Adrenal gland (tissue), 5 donors: ENCODE results near the gene LHX5.

Experiments used
- POLR2A ChIP-seq, 2 donors: fragments of 450-650 bp; IDR thresholded peaks; one replicate each; pipeline ENCODE4 v1.6.1; 2017; ENCODE audit warnings: antibody characterized with exemption in 2 of 2, mild to moderate bottlenecking in 2 of 2, moderate library complexity in 1 of 2
- TF ChIP-seq, protein P1 (sequence below), 6 experiments: fragments of 450-650 bp in 4 of 6; fragments of 200-600 bp in 2 of 6; sonication (generic) in 1 of 6; IDR thresholded peaks; 1 replicate in 5 of 6; 2 replicates in 1 of 6; pipeline versions ENCODE4 v1.5.1 to v1.8.0; 2016 to 2021; ENCODE audit warnings: antibody characterized with exemption in 6 of 6, mild to moderate bottlenecking in 2 of 6, moderate library complexity in 1 of 6
- donor health status: DM: no; HTN: no; CAD: no.

DNA sequence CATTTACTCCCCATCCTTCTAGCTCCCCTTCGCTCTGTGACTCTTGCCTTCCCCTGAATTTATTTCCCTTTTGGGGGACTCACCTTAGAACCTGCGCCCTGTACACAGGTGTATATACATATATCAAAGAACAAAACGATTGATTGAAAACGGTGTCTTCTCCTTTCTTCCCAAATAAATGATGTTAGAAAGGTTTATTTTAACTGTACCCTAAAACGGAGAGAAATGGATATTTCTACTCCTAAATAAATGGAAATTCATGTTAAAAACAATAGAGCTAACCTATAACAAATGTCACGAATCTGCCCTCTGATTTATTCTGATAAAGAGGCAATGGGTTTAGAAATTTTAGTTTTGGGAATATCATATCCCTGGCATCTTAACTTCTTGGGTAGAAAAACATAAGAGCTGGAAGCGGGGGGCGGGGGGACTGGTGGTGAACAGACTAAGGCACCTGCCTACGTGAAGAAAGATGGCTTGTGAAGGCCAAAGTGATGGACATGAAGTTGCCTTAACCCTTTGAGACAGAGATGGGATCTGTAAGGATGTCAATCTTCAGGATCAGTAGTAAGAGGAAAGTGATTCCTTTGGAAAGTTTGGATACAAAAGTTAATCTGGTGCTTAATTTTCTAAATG is 8.8 kb upstream of the LHX5 start:
- no peak for TF ChIP-seq POLR2A (IDR thresholded peaks at IDR 0.05)
- TF ChIP-seq, protein P1, sequence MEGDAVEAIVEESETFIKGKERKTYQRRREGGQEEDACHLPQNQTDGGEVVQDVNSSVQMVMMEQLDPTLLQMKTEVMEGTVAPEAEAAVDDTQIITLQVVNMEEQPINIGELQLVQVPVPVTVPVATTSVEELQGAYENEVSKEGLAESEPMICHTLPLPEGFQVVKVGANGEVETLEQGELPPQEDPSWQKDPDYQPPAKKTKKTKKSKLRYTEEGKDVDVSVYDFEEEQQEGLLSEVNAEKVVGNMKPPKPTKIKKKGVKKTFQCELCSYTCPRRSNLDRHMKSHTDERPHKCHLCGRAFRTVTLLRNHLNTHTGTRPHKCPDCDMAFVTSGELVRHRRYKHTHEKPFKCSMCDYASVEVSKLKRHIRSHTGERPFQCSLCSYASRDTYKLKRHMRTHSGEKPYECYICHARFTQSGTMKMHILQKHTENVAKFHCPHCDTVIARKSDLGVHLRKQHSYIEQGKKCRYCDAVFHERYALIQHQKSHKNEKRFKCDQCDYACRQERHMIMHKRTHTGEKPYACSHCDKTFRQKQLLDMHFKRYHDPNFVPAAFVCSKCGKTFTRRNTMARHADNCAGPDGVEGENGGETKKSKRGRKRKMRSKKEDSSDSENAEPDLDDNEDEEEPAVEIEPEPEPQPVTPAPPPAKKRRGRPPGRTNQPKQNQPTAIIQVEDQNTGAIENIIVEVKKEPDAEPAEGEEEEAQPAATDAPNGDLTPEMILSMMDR (IDR thresholded peaks at IDR 0.05), result no peak
